Trophoblast cell (in vitro differentiated cells and primary cell): ENCODE results near the gene PIMREG.

Source experiments
- DNase-seq, 2 donors: peaks; one replicate each; pipeline ENCODE4 v3.0.0-alpha.2; 2016
- H2AFZ ChIP-seq: 2 replicates; pipeline ENCODE4 v1.6.1; 2013; ENCODE audit warnings: low read length, moderate library complexity, mild to moderate bottlenecking; ENCODE audit not compliant: insufficient read depth, poor library complexity
- H2AK5ac ChIP-seq: 2 replicates; pipeline ENCODE4 v1.6.1; 2013; ENCODE audit warnings: mild to moderate bottlenecking, low read length
- H2BK120ac ChIP-seq: 2 replicates; pipeline ENCODE4 v1.6.1; 2013; ENCODE audit warnings: low read length, mild to moderate bottlenecking, moderate library complexity; ENCODE audit not compliant: insufficient read depth, poor library complexity
- H2BK12ac ChIP-seq: 2 replicates; pipeline ENCODE4 v1.6.1; 2013; ENCODE audit warnings: mild to moderate bottlenecking, low read length, moderate library complexity
- H2BK5ac ChIP-seq: 2 replicates; pipeline ENCODE4 v1.6.1; 2013; ENCODE audit warnings: low read length, low read depth, moderate library complexity, mild to moderate bottlenecking; ENCODE audit not compliant: poor library complexity
- H3K14ac ChIP-seq: 2 replicates; pipeline ENCODE4 v1.6.1; 2013; ENCODE audit warnings: mild to moderate bottlenecking, low read length
- H3K18ac ChIP-seq: 2 replicates; pipeline ENCODE4 v1.6.1; 2013; ENCODE audit warnings: mild to moderate bottlenecking, low read length
- H3K23ac ChIP-seq: 2 replicates; pipeline ENCODE4 v1.6.1; 2013; ENCODE audit warnings: low read length
- H3K27ac ChIP-seq: 2 replicates; pipeline ENCODE4 v1.5.1; 2013; ENCODE audit warnings: low read depth, mild to moderate bottlenecking, inconsistent platforms, low read length, moderate library complexity
- H3K27me3 ChIP-seq: 2 replicates; pipeline ENCODE4 v1.6.1; 2013; ENCODE audit warnings: inconsistent platforms, mild to moderate bottlenecking, low read length, moderate library complexity; ENCODE audit not compliant: insufficient read depth
- H3K36me3 ChIP-seq, 2 experiments: 1 replicate in 1 of 2; 2 replicates in 1 of 2; pipeline ENCODE4 v1.6.1; 2013; ENCODE audit warnings: low read length in 2 of 2, mild to moderate bottlenecking in 2 of 2, moderate library complexity in 1 of 2; ENCODE audit not compliant: insufficient read depth in 2 of 2, control insufficient read depth in 1 of 2
- H3K4ac ChIP-seq: 2 replicates; pipeline ENCODE4 v1.6.1; 2013; ENCODE audit warnings: low read depth, mild to moderate bottlenecking, low read length, moderate library complexity
- H3K4me1 ChIP-seq, 2 experiments: 1 replicate in 1 of 2; 2 replicates in 1 of 2; pipeline ENCODE4 v1.6.1; 2013; ENCODE audit warnings: low read length in 2 of 2, mild to moderate bottlenecking in 2 of 2, moderate library complexity in 1 of 2; ENCODE audit not compliant: insufficient read depth in 2 of 2, control insufficient read depth in 1 of 2
- H3K4me2 ChIP-seq: 2 replicates; pipeline ENCODE4 v1.6.1; 2013; ENCODE audit warnings: inconsistent platforms, mild to moderate bottlenecking, low read length, moderate library complexity
- H3K4me3 ChIP-seq: 2 replicates; pipeline ENCODE4 v1.5.1; 2013; ENCODE audit warnings: mild to moderate bottlenecking, low read depth, low read length, inconsistent platforms
- H3K79me1 ChIP-seq: one replicate; pipeline ENCODE4 v1.6.1; 2013; ENCODE audit warnings: low read length
- H3K79me2 ChIP-seq: 2 replicates; pipeline ENCODE4 v1.6.1; 2013; ENCODE audit warnings: low read length, mild to moderate bottlenecking; ENCODE audit not compliant: control insufficient read depth, insufficient read depth, poor library complexity
- H3K9ac ChIP-seq: 2 replicates; pipeline ENCODE4 v1.6.1; 2013; ENCODE audit warnings: mild to moderate bottlenecking, low read length
- H3K9me3 ChIP-seq: 2 replicates; pipeline ENCODE4 v1.6.1; 2013; ENCODE audit warnings: low read depth, mild to moderate bottlenecking, control low read depth, inconsistent platforms, low read length; ENCODE audit not compliant: insufficient read depth
- H4K12ac ChIP-seq: 2 replicates; pipeline ENCODE4 v1.6.1; 2013; ENCODE audit warnings: low read depth, mild to moderate bottlenecking, low read length, moderate library complexity
- H4K8ac ChIP-seq: 2 replicates; pipeline ENCODE4 v1.6.1; 2013; ENCODE audit warnings: low read depth, mild to moderate bottlenecking, low read length, moderate library complexity
- H4K91ac ChIP-seq: one replicate; pipeline ENCODE4 v1.6.1; 2013; ENCODE audit warnings: low read depth, mild to moderate bottlenecking, low read length, moderate library complexity
- WGBS: extraction: QIAGEN DNeasy Blood & Tissue Kit; methylation state at CpG from one replicate; pipeline ENCODE4 v1.1.7; 2013; ENCODE audit warnings: missing lambda C conversion rate; ENCODE audit not compliant: insufficient read length, insufficient coverage; ENCODE audit errors: extremely low coverage; 5-methylcytosine and 5-hydroxymethylcytosine counted together

The PIMREG gene

DNA sequence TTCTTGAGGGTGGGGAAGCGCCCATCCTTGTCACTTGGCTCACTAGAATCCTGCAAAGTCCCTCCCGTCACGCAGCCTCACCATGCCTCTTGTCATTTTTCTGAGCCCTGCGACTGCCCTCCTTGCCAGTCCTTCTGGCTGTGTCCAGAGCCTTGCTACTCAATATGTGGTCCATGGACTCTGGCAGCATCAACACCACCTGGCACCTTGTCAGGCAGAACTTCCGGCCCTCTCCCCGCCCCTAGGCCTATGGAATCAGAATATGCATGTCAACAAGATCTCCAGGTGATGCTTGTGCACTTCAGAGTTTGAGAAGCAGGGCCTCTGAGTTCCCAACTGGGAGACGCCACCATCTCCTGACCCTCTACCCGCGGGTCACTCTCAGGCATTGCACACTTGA lies 12.1 kb downstream of the PIMREG start:
- no peak overlapping the region for H2AFZ ChIP-seq
- H3K27me3 ChIP-seq = peaks cover 5% of the 10 kb centered on the region
- H4K91ac ChIP-seq = no peak overlapping the region
- no peak overlapping the region for H3K4ac ChIP-seq
- peaks cover 3 to 7% of the 10 kb centered on the region in 2 experiments for H3K4me1 ChIP-seq
- H3K4me2 ChIP-seq = no peak overlapping the region
- H3K23ac ChIP-seq = no peak overlapping the region
- DNase-seq = no peak
- H3K79me1 ChIP-seq = no peaks in the 10 kb centered on the region
- H3K18ac ChIP-seq = no peak overlapping the region
- H2BK5ac ChIP-seq = no peak overlapping the region
- H3K36me3 ChIP-seq = no peaks in the 10 kb centered on the region
- no CpG with 5 or more reads among the region's 9 CpGs for WGBS
- no peak overlapping the region for H3K14ac ChIP-seq
- no peak overlapping the region for H3K4me3 ChIP-seq
- no peaks in the 10 kb centered on the region for H3K79me2 ChIP-seq
- no peak overlapping the region for H3K9ac ChIP-seq
- no peak overlapping the region for H4K12ac ChIP-seq
- H2BK120ac ChIP-seq = no peak overlapping the region
- H3K27ac ChIP-seq = no peak overlapping the region
- H3K9me3 ChIP-seq = peaks cover 2% of the 10 kb centered on the region
- H2AK5ac ChIP-seq = no peak overlapping the region
- H2BK12ac ChIP-seq = no peak overlapping the region
- no peak overlapping the region for H4K8ac ChIP-seq

- no peaks in the 10 kb centered on the region for H3K79me2 ChIP-seq
- no peak overlapping the region for H3K4me3 ChIP-seq
- H3K27me3 ChIP-seq = peaks cover 5% of the 10 kb centered on the region
- no peak overlapping the region for H3K18ac ChIP-seq
- no peak overlapping the region for H4K12ac ChIP-seq
- peak; percentile 18 to 23 for DNase-seq
- H2BK5ac ChIP-seq = no peak overlapping the region
- no peak overlapping the region for H3K23ac ChIP-seq
- no peak overlapping the region for H3K4ac ChIP-seq
- H2AFZ ChIP-seq = no peak overlapping the region
- H4K8ac ChIP-seq = no peak overlapping the region
- H3K79me1 ChIP-seq = no peaks in the 10 kb centered on the region
- no peak overlapping the region for H3K14ac ChIP-seq
- H2AK5ac ChIP-seq = no peak overlapping the region
- H3K9ac ChIP-seq = no peak overlapping the region
- peaks cover 3 to 7% of the 10 kb centered on the region in 2 experiments for H3K4me1 ChIP-seq
- no peak overlapping the region for H4K91ac ChIP-seq
- no peak overlapping the region for H2BK12ac ChIP-seq
- peaks cover 2% of the 10 kb centered on the region for H3K9me3 ChIP-seq
- H3K36me3 ChIP-seq = no peaks in the 10 kb centered on the region
- no CpG with 5 or more reads among the region's 14 CpGs for WGBS
- H3K4me2 ChIP-seq = no peak overlapping the region
- no peak overlapping the region for H3K27ac ChIP-seq
- no peak overlapping the region for H2BK120ac ChIP-seq
Measured at GRCh38 chr17:6456914-6457687, 12.8 kb downstream of the PIMREG start.

- no peak overlapping the region for H3K18ac ChIP-seq
- no peaks in the 10 kb centered on the region for H3K36me3 ChIP-seq
- H3K79me1 ChIP-seq = no peaks in the 10 kb centered on the region
- peaks cover 3 to 7% of the 10 kb centered on the region in 2 experiments for H3K4me1 ChIP-seq
- no peak overlapping the region for H3K27ac ChIP-seq
- H2AFZ ChIP-seq = no peak overlapping the region
- no peak overlapping the region for H2BK120ac ChIP-seq
- no peak overlapping the region for H3K9ac ChIP-seq
- no peaks in the 10 kb centered on the region for H3K79me2 ChIP-seq
- peaks cover 5% of the 10 kb centered on the region for H3K27me3 ChIP-seq
- no peak overlapping the region for H3K4me2 ChIP-seq
- no peak overlapping the region for H3K14ac ChIP-seq
- H4K8ac ChIP-seq = no peak overlapping the region
- no peak overlapping the region for H3K23ac ChIP-seq
- H4K12ac ChIP-seq = no peak overlapping the region
- H2BK5ac ChIP-seq = no peak overlapping the region
- no peak overlapping the region for H4K91ac ChIP-seq
- DNase-seq = no peak
- no peak overlapping the region for H2AK5ac ChIP-seq
- WGBS = no CpG with 5 or more reads among the region's 10 CpGs
- H2BK12ac ChIP-seq = no peak overlapping the region
- H3K4me3 ChIP-seq = no peak overlapping the region
- peaks cover 2% of the 10 kb centered on the region for H3K9me3 ChIP-seq
- H3K4ac ChIP-seq = no peak overlapping the region
Measured at GRCh38 chr17:6457688-6458459, 13.6 kb downstream of the PIMREG start.

DNA sequence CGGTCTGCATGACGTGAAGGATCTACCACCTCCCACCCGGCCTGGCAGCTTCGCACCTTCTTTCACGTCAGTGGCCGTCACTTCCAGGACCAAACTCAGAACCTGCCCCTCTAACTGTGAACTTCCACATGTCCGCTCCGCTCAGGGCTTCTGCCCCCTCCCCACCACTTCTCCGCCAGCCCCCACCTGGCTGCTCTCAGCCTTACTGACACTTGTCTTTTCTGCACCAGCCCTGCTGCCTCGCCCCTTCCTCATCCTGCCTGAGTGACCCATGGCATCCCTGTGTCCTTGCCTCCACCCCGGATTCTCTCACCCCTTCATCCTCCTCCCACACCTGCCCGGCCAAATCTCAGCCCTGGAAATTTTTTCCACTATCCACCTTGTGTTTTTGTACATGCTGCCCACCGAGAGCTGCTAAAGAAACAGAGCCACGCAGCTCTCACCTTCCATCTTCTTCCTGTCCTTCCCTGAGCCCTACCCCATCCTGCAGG lies 14.2 kb downstream of the PIMREG start:
- H3K4me1 ChIP-seq = peaks cover 2 to 7% of the 10 kb centered on the region in 2 experiments
- H4K12ac ChIP-seq = no peak overlapping the region
- no CpG with 5 or more reads among the region's 14 CpGs for WGBS
- H3K18ac ChIP-seq = no peak overlapping the region
- H3K14ac ChIP-seq = no peak overlapping the region
- no peak overlapping the region for H2AFZ ChIP-seq
- H3K79me2 ChIP-seq = no peaks in the 10 kb centered on the region
- H3K9me3 ChIP-seq = peaks cover 2% of the 10 kb centered on the region
- peaks cover 5% of the 10 kb centered on the region for H3K27me3 ChIP-seq
- H3K9ac ChIP-seq = no peak overlapping the region
- no peak overlapping the region for H3K4ac ChIP-seq
- DNase-seq = no peak
- no peak overlapping the region for H2BK120ac ChIP-seq
- no peaks in the 10 kb centered on the region for H3K36me3 ChIP-seq
- H4K91ac ChIP-seq = no peak overlapping the region
- no peak overlapping the region for H2BK12ac ChIP-seq
- no peak overlapping the region for H3K4me3 ChIP-seq
- H2AK5ac ChIP-seq = no peak overlapping the region
- H3K23ac ChIP-seq = no peak overlapping the region
- H3K79me1 ChIP-seq = no peaks in the 10 kb centered on the region
- no peak overlapping the region for H3K4me2 ChIP-seq
- H3K27ac ChIP-seq = no peak overlapping the region
- no peak overlapping the region for H2BK5ac ChIP-seq
- H4K8ac ChIP-seq = no peak overlapping the region
